ENCODE measurements around the gene CYB5D1. TPM values are rescaled to one million over a fixed set of nuclear protein-coding genes. Genes with fewer than 3 reads are reported as not detected.

CYB5D1 gene
- total RNA-seq, 4 donors from 2014 or later: 3.3 to 5.1 (median 4.2) TPM

DNA sequence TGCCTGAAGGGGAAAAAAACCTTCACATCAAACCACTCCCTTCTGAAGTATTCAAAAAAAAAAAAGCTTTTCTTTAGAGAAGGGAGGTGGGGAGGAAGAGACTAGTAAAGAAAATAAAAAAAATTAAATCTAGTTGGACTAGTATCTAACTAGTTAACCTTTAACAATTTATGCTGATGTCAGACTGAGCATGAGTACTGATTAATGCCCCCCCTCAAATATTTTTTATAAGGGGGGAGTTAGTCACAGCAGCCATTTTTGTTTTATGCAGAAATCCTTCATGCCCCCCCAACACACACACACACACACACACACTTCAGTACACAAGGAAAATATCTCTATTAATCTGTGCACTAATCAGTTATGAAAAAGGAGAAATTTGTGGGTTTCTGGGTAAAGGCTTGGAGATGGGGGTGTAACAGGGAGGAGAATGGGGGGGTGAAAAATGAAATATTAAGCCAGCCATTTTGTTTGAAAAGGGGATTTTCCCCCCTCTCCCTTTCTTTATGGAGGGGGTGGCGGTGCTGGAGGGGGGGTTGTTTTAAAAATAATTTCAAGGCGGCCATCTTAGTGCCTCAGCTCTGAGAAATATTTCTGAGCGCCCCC lies 26.1 kb downstream of the CYB5D1 start:
- no peak for TF ChIP-seq POLR2A (IDR thresholded peaks at IDR 0.05)
- TF ChIP-seq, protein P1, sequence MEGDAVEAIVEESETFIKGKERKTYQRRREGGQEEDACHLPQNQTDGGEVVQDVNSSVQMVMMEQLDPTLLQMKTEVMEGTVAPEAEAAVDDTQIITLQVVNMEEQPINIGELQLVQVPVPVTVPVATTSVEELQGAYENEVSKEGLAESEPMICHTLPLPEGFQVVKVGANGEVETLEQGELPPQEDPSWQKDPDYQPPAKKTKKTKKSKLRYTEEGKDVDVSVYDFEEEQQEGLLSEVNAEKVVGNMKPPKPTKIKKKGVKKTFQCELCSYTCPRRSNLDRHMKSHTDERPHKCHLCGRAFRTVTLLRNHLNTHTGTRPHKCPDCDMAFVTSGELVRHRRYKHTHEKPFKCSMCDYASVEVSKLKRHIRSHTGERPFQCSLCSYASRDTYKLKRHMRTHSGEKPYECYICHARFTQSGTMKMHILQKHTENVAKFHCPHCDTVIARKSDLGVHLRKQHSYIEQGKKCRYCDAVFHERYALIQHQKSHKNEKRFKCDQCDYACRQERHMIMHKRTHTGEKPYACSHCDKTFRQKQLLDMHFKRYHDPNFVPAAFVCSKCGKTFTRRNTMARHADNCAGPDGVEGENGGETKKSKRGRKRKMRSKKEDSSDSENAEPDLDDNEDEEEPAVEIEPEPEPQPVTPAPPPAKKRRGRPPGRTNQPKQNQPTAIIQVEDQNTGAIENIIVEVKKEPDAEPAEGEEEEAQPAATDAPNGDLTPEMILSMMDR (IDR thresholded peaks at IDR 0.05): no peak
- H3K4me1 ChIP-seq: peaks cover 0 to 55% (median 10%) of the 10 kb centered on the region in 4 donors
- H3K4me3 ChIP-seq: peak overlapping the region; percentile 62 to 89 (median 82)
- H3K36me3 ChIP-seq: peaks cover 0 to 14% (median 0%) of the 10 kb centered on the region in 3 donors
- peak in 1 of 3 donors; percentile 36 for DNase-seq
- H3K27ac ChIP-seq: peak overlapping the region; percentile 32 to 96 (median 78)
- no peaks in the 10 kb centered on the region for H3K27me3 ChIP-seq
- H3K9me3 ChIP-seq: no peaks in the 10 kb centered on the region

DNA sequence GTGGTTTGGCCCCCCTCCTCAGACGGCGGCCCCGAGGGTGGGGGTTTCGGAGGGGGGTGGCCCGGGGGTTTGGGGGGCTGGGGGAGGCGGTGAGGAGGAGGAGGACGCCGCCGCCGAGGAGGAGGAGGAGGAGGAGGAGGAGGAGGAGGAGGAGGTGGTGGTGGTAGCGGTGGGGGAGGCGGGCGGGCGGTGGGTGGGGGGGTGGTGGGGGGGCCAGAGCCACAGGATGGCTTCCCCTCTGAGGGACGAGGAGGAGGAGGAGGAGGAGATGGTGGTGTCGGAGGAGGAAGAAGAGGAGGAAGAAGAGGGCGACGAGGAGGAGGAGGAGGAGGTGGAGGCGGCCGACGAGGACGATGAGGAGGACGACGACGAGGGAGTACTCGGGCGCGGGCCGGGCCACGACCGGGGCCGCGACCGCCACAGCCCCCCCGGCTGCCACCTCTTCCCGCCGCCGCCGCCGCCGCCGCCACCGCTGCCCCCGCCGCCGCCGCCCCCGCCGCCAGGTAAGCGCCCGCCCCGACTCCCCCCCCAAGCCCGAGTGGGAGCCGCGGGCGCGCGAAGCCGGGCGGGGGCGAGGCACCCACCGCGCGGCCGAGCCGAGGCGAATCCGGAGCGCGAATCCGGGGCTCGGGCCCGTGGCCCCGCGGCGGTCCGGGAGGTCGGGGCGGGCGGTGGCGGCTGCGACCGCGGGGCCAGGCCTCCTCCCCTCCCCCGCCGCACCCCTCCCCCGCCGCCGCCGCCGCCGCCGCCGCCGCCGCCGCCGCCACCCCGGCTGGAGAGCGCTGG lies 27.0 kb downstream of the CYB5D1 start:
- Histone ChIP-seq H3K27me3 (no peaks in the 10 kb centered on the region), H3K36me3 (peaks cover 0 to 8% (median 0%) of the 10 kb centered on the region in 3 donors), H3K9me3 (no peaks in the 10 kb centered on the region), H3K4me3 (peak overlapping the region; percentile 62 to 89 (median 82)), H3K4me1 (peaks cover 0 to 64% (median 12%) of the 10 kb centered on the region in 4 donors), H3K27ac (peak overlapping the region; percentile 89 to 96 (median 94))
- no peak for TF ChIP-seq POLR2A (IDR thresholded peaks at IDR 0.05)
- TF ChIP-seq, protein P1 (IDR thresholded peaks at IDR 0.05): no peak
- peak; percentile 22 to 65 (median 50) for DNase-seq

GRCh38 chr17:7885367-7886226 lies 27.8 kb downstream of the CYB5D1 start:
- peak overlapping the region; percentile 62 to 89 (median 82) for H3K4me3 ChIP-seq
- H3K4me1 ChIP-seq: peaks cover 0 to 70% (median 12%) of the 10 kb centered on the region in 4 donors
- H3K9me3 ChIP-seq: no peaks in the 10 kb centered on the region
- TF ChIP-seq, protein P1 (IDR thresholded peaks at IDR 0.05): no peak
- TF ChIP-seq POLR2A (IDR thresholded peaks at IDR 0.05): no peak
- DNase-seq: peak; percentile 45 to 73 (median 62)
- H3K27ac ChIP-seq: peak overlapping the region; percentile 89 to 96 (median 94)
- peaks cover 0 to 7% (median 0%) of the 10 kb centered on the region in 3 donors for H3K36me3 ChIP-seq
- H3K27me3 ChIP-seq: no peaks in the 10 kb centered on the region

GRCh38 chr17:7886227-7887037 lies 28.6 kb downstream of the CYB5D1 start:
- Histone ChIP-seq H3K27me3 (no peaks in the 10 kb centered on the region), H3K27ac (peak overlapping the region; percentile 89 to 96 (median 94)), H3K9me3 (no peaks in the 10 kb centered on the region), H3K4me3 (peak overlapping the region; percentile 62 to 89 (median 82)), H3K4me1 (peaks cover 0 to 69% (median 12%) of the 10 kb centered on the region in 4 donors), H3K36me3 (peaks cover 0 to 12% (median 0%) of the 10 kb centered on the region in 3 donors)
- no peak for TF ChIP-seq POLR2A (IDR thresholded peaks at IDR 0.05)
- TF ChIP-seq, protein P1 (IDR thresholded peaks at IDR 0.05): no peak
- DNase-seq: peak; percentile 38 to 64 (median 60)

Data from Peyer's patch (tissue), 4 donors.